K562 (cell line): ENCODE results near the gene SPTAN1. TPM values are rescaled to one million over a fixed set of nuclear protein-coding genes. Genes with fewer than 3 reads are reported as not detected.
"Not testable (repeated sequence)": the region's sequence is repeated elsewhere in the genome, so short reads cannot be mapped to it uniquely, and the experiment has no call there.

Experiments used
- ATAC-seq: fragments of 200-7000 bp; cut with Tn5 transposase; 3 replicates; pipeline ENCODE4 v1.9.1; 2020; ENCODE audit warnings: moderate library complexity
- BruUV-seq: library from RNA; stranded (reverse); fragments of 400-500 nt; replicated peaks from 2 replicates; lab custom pipeline; 2021; lab: Mats Ljungman, UMichigan
- CTCF ChIA-PET: fragments of 300-600 bp; formaldehyde crosslinking; extraction: SDS; loops from one replicate; lab custom pipeline; 2021; ENCODE audit warnings: low intra/inter-chr PET ratio; lab: Yijun Ruan, JAX
- POLR2A ChIA-PET: fragments of 300-600, 350-650 bp; sonication (Branson Sonifier 250); formaldehyde crosslinking; extraction: SDS; loops from one replicate; lab custom pipeline; 2021; ENCODE audit warnings: antibody characterized with exemption, inconsistent platforms; lab: Yijun Ruan, JAX
- DNase-seq, 4 experiments: peaks; one replicate each; pipeline versions ENCODE4 v3.0.0 to v3.0.0-alpha.2; 2011 to 2018; ENCODE audit warnings: low spot score in 3 of 4, mixed read lengths in 3 of 4; ENCODE audit errors: extremely low read depth in 1 of 4
- FAIRE-seq: peaks from 2 replicates; lab custom pipeline; 2011; peaks lifted over from hg19 to GRCh38; lab: Jason Lieb, UNC
- H2AFZ ChIP-seq: 2 replicates; pipeline ENCODE4 v1.6.0; 2011; ENCODE audit warnings: low read depth, low read length, control low read depth, inconsistent platforms
- H3K27ac ChIP-seq: fragments of 200-600 bp; 3 replicates; pipeline ENCODE4 v1.8.0; 2011; ENCODE audit warnings: low read depth, mild to moderate bottlenecking, control low read depth, inconsistent platforms, low read length, moderate library complexity, mixed read lengths; ENCODE audit errors: extremely low read depth
- H3K27me3 ChIP-seq, 2 experiments: fragments of 300-600 bp in 1 of 2; 2 replicates in 1 of 2; 3 replicates in 1 of 2; pipeline versions ENCODE4 v1.6.0 to v1.8.0; 2011; ENCODE audit warnings: inconsistent platforms in 2 of 2, low read length in 2 of 2, mild to moderate bottlenecking in 1 of 2, mixed read lengths in 1 of 2, moderate library complexity in 1 of 2; ENCODE audit not compliant: control insufficient read depth in 2 of 2, insufficient read depth in 2 of 2
- H3K36me3 ChIP-seq: fragments of 300-600 bp; 3 replicates; pipeline ENCODE4 v1.8.0; 2011; ENCODE audit warnings: mild to moderate bottlenecking, low read length, inconsistent platforms; ENCODE audit not compliant: control insufficient read depth, insufficient read depth
- H3K4me1 ChIP-seq, 2 experiments: fragments of 200-600 bp in 1 of 2; replicated peaks in 1 of 2; 2 replicates in 1 of 2; 3 replicates in 1 of 2; pipeline versions ENCODE4 v1.5.1 to v1.8.0; 2011; ENCODE audit warnings: inconsistent platforms in 2 of 2, low read length in 2 of 2, mild to moderate bottlenecking in 1 of 2, mixed read lengths in 1 of 2, moderate library complexity in 1 of 2; ENCODE audit not compliant: control insufficient read depth in 2 of 2, insufficient read depth in 2 of 2
- H3K4me2 ChIP-seq: 2 replicates; pipeline ENCODE4 v1.6.1; 2011; ENCODE audit warnings: low read length, control low read depth, inconsistent platforms, mixed read lengths; ENCODE audit not compliant: insufficient read depth
- H3K4me3 ChIP-seq: fragments of 200-600 bp; sonication (generic), shearing (Covaris generic); 2 replicates; pipeline ENCODE4 v1.5.1; 2016; ENCODE audit warnings: control low read depth, inconsistent platforms
- H3K79me2 ChIP-seq: fragments of 200-600 bp; 3 replicates; pipeline ENCODE4 v1.8.0; 2011; ENCODE audit warnings: low read length, inconsistent platforms; ENCODE audit not compliant: control insufficient read depth, insufficient read depth
- H3K9ac ChIP-seq, 2 experiments: 2 replicates each; pipeline versions ENCODE4 v1.6.0 to v1.6.1; 2011; ENCODE audit warnings: low read depth in 2 of 2, low read length in 2 of 2, control low read depth in 1 of 2, inconsistent platforms in 1 of 2, mild to moderate bottlenecking in 1 of 2, mixed read lengths in 1 of 2; ENCODE audit not compliant: insufficient read depth in 1 of 2
- H3K9me1 ChIP-seq: one replicate; pipeline ENCODE4 v1.6.0; 2011; ENCODE audit warnings: inconsistent platforms, mild to moderate bottlenecking, low read length, moderate library complexity; ENCODE audit not compliant: control insufficient read depth, insufficient read depth
- H3K9me3 ChIP-seq: replicated peaks from 2 replicates; pipeline ENCODE4 v1.5.1; 2011; ENCODE audit warnings: low read depth, low read length, inconsistent platforms; ENCODE audit not compliant: control insufficient read depth, insufficient read depth
- H4K20me1 ChIP-seq: replicated peaks from 2 replicates; pipeline ENCODE4 v1.6.1; 2011; ENCODE audit warnings: low read length, inconsistent platforms, mixed read lengths; ENCODE audit not compliant: control insufficient read depth, insufficient read depth
- BCOR ChIP-seq: fragments of 450-650 bp; IDR thresholded peaks from 2 replicates; pipeline ENCODE4 v1.6.1; 2016
- DPF2 ChIP-seq: fragments of 450-650 bp; IDR thresholded peaks from 2 replicates; pipeline ENCODE4 v1.6.1; 2016
- ERF ChIP-seq: fragments of 450-650 bp; formaldehyde crosslinking; IDR thresholded peaks from 2 replicates; pipeline ENCODE4 v1.4.0; 2020; ENCODE audit warnings: mild to moderate bottlenecking, mixed read lengths
- KLF10 ChIP-seq: fragments of 250-450 bp; sonication (Bioruptor Pico); IDR thresholded peaks from 2 replicates; pipeline ENCODE4 v1.6.1; 2021; ENCODE audit warnings: matching md5 sums
- KLF16 ChIP-seq: IDR thresholded peaks from 2 replicates; pipeline ENCODE4 v1.6.1; 2016; ENCODE audit warnings: antibody characterized with exemption
- MNT ChIP-seq, 2 experiments: fragments of 450-650 bp; conservative IDR thresholded peaks; 2 replicates each; pipeline ENCODE4 v1.6.1; 2017; ENCODE audit warnings: mild to moderate bottlenecking in 2 of 2, moderate library complexity in 2 of 2
- MTF1 ChIP-seq: fragments of 250-450 bp; sonication (Bioruptor Pico); IDR thresholded peaks from 2 replicates; pipeline ENCODE4 v1.9.0; 2021; ENCODE audit warnings: moderate library complexity, mild to moderate bottlenecking, inconsistent platforms, borderline replicate concordance
- POLR2H ChIP-seq: IDR thresholded peaks from 2 replicates; pipeline ENCODE4 v1.6.1; 2016; ENCODE audit warnings: missing genetic modification characterization, low read depth, mild to moderate bottlenecking, control low read depth, missing compliant biosample characterization, moderate library complexity
- RBM39 ChIP-seq: fragments of 200-400 bp; formaldehyde crosslinking; optimal IDR thresholded peaks from 2 replicates; pipeline ENCODE3; 2018; ENCODE audit warnings: low read depth, low read length
- RFX1 ChIP-seq: fragments of 450-650 bp; IDR thresholded peaks from 2 replicates; pipeline ENCODE4 v1.6.1; 2016; ENCODE audit warnings: mild to moderate bottlenecking, moderate library complexity
- SAFB ChIP-seq: fragments of 200-400 bp; formaldehyde crosslinking; IDR thresholded peaks from 2 replicates; pipeline ENCODE4 v1.6.1; 2017; ENCODE audit warnings: low read depth, low read length, borderline replicate concordance
- SUPT5H ChIP-seq: fragments of 450-650 bp; IDR thresholded peaks from 2 replicates; pipeline ENCODE4 v1.6.1; 2016
- ZNF316 ChIP-seq: fragments of 450-650 bp; IDR thresholded peaks from 2 replicates; pipeline ENCODE4 v1.6.1; 2016
- WGBS: fragments of 100-300 bp; shearing (Covaris generic); methylation state at CpG from one replicate; pipeline ENCODE4 v1.1.6; 2016; ENCODE audit warnings: low coverage, mixed read lengths; ENCODE audit not compliant: insufficient coverage; ENCODE audit errors: missing lambda C conversion rate; 5-methylcytosine and 5-hydroxymethylcytosine counted together
- in situ Hi-C: fragments of 300-500 bp; cut with MboI; formaldehyde crosslinking; loops from 4 replicates; pipeline ENCODE4 v1.15.0; 2018; ENCODE audit warnings: inconsistent platforms, mixed read lengths
- intact Hi-C: fragments of 100-400 bp; cut with micrococcal nuclease; formaldehyde crosslinking; loops from 2 replicates; pipeline ENCODE4 v1.14.2; 2022
- polyA plus RNA-seq, 8 experiments: library from polyadenylated mRNA; depleted of rRNA in 4 of 8; stranded (reverse) in 5 of 8; unstranded in 3 of 8; fragments of >200 nt; fragmentation: Nextera tagmentation in 2 of 8; fragmentation: Illumina TruSeq in 1 of 8; extraction: Ambion mirVana in 2 of 8; extraction: Trizol in 1 of 8; gene quantifications; 2 replicates each; pipeline versions ENCODE4 v1.2.1 to v1.2.3, GENCODE V29; 2011 to 2014; ENCODE audit warnings: inconsistent platforms in 1 of 8, missing spikeins in 1 of 8
- total RNA-seq, 7 experiments: library from RNA; depleted of rRNA in 6 of 7; stranded (reverse); fragments of >200 nt in 6 of 7; fragmentation: Illumina TruSeq in 2 of 7; extraction: Trizol in 2 of 7; gene quantifications; 2 replicates each; pipeline versions ENCODE4 v1.2.1 to v1.2.3, GENCODE V29; 2011 to 2021; ENCODE audit warnings: low replicate concordance in 1 of 7

Gene SPTAN1
- total and polyA plus RNA-seq, 9 of the 15 experiments (the other 6 are each of a cell fraction or from before 2014, with no cell fraction given) = 1.5 to 13.5 (median 6.8) TPM

- TF ChIP-seq KLF10 (CRISPR knock-in tag) = no peak
- TF ChIP-seq KLF16 = no peak
- TF ChIP-seq ERF (CRISPR knock-in tag) = no peak
- no peak for TF ChIP-seq RFX1
- TF ChIP-seq MTF1 (CRISPR knock-in tag) = no peak
- TF ChIP-seq SAFB = peak; percentile 35; the same call in 1 of the 2 replicates
- TF ChIP-seq POLR2H (tag) = peak; percentile 51; the same call in 1 of the 2 replicates
- TF ChIP-seq RBM39 = no peak
- TF ChIP-seq, all 486 proteins: peak for 97
These were observed at the start of gene SPTAN1 (continued) for GRCh38 chr9:128552153-128552743.

DNA sequence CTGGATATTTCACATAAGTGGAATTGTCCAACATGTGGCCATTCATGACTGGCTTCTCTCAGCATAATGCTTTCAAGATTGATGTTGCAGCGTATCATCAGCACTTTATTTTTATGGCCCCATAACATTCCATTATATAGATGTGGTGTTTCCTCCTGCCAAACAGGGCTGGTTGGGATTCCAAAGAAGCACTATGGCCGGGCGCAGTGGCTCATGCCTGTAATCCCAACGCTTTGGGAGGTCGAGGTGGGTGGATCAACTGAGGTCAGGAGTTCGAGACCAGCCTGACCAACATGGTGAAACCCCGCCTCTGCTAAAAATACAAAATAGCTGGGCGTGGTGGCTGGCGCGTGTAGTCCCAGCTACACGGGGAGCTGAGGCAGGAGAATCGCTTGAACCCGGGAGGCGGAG, 49.0 kb upstream of the SPTAN1 start:
- BruUV-seq, H3K27me3 ChIP-seq, H3K9me3 ChIP-seq, H4K20me1 ChIP-seq, CTCF ChIA-PET, H3K27ac ChIP-seq, in situ Hi-C loops, FAIRE-seq, H3K9me1 ChIP-seq: not testable (repeated sequence)
- H3K4me1 ChIP-seq = peaks cover 6 to 11% of the 10 kb centered on the region in 2 experiments; a peak in 4 of 5 replicates
- POLR2A ChIA-PET = interaction anchor here (0.8 kb wide), 2 partner anchors 9 to 23 kb away, joined by 4 read pairs; no protein-coding TSS in a partner anchor
- peaks cover 26% of the 10 kb centered on the region for H3K79me2 ChIP-seq
- peak; percentile 10 for ATAC-seq
- H3K4me3 ChIP-seq = peak overlapping the region; percentile 69
- TF ChIP-seq DPF2 (0 out of 2 replicates have a peak, but pooled peaks have one; percentile 30), ZNF316 (peak; percentile 21; the same call in 1 of the 2 replicates), SUPT5H (0 out of 2 replicates have a peak, but pooled peaks have one; percentile 44), BCOR (0 out of 2 replicates have a peak, but pooled peaks have one; percentile 13), MNT (conservative IDR thresholded peaks at IDR 0.05) (peak; percentile 20 to 65; a peak in 2 of 4 replicates)
- 23% methylated on average over 14 of the region's 14 CpGs for WGBS
- H3K4me2 ChIP-seq = peak overlapping the region; percentile 97
- H2AFZ ChIP-seq = peak overlapping the region; percentile 98
- DNase-seq = peak in 1 of 4 experiments; percentile 51
- intact Hi-C loops = loop anchor here (5.0 to 10.0 kb wide), 2 partner anchors 49 to 111 kb away; partner anchors contain the start of gene SPTAN1
- H3K36me3 ChIP-seq = peaks cover 45% of the 10 kb centered on the region
- H3K9ac ChIP-seq = peak overlapping the region; percentile 87 to 88
